D341Med (cell line): ENCODE results near the gene OCSTAMP.

Experiments
- DNase-seq: peaks from one replicate; pipeline ENCODE4 v3.0.0; 2012; ENCODE audit warnings: low spot score

Gene OCSTAMP

DNA sequence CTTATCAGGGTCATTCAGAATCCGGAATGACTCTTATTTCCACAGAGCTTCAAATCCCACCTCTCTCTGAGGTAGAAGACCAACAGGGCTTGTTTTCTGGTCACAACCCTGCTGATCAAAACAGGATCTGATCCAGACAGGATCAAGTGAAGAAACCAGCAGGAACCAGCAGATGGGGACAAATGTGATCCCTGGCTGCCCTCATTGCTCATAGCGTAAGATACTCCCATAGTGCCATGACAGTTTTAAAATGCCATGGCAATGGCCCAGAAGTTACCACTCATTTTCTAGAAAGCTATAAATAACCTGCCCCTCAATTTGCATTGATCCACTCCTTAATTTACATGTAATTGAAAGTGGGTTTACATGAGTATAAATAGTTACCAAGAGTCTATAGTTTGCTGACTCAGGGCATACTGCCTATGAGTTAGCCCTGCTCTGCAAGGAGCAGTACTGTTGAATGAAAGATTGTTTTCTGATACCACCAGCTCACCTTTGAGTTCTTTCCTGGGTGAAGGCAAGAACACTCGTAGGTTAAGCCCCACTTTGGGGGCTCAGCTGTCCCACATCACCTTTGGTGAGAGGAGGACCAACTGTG lies 30.9 kb downstream of the OCSTAMP start:
- no peak for DNase-seq

- DNase-seq, result peak; percentile 97
These were observed 37.3 kb downstream of the OCSTAMP start, which contains the start of gene ZNF334 for GRCh38 chr20:46512943-46513844. TSS of gene ZNF334 (minus strand) at chr20:46513559. CDS start at chr20:46512102, 1,457 bp downstream.

DNA sequence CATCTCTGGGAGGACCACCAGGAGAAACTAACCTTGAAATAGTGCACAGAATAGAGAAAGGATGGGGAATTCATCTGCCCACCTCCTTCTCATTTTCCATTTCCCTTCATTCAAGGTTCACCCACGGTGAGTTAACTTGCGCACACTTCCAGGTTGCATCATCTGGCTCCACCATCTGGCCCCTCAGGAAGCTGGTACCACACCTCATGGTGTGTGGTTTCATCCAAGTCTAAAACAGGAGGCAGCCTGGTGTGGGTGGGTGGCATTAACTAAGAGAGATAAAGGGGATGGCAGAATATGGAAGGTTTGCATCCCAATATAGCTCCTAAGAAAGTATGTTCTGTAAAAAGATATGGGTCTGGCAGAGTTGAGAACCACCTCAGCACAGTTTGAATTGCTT lies 40.9 kb downstream of the OCSTAMP start:
- no peak for DNase-seq

DNA sequence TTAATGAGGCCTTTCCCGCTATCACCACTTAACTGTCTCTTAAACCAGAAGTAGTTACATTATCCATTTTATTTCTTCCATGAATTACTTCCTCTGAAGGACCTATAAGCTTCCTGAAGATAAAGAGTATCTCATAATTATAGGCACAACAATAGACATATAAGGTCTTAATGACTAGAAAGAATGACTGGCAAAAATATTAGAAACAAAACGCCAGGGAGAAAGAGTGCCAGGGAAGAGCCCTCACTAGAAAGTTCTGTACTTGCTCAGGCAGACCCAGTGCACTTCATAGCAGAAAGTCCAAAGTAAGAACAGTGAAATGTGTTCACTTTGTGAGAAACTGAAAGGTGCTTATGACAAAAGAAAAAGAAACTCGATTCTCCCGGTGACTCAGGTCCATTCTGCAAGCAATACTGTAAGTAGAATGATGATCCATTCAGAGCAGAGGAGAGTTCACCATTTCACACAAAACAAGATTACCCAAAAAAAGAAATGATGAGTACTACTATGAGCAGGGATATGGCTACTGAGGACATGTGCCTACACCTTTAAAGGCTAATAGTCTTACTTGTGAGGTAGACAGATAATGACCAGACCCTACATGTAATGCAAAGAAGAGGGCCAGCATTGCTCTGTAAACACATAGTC lies 42.6 kb downstream of the OCSTAMP start:
- DNase-seq, result no peak

DNA sequence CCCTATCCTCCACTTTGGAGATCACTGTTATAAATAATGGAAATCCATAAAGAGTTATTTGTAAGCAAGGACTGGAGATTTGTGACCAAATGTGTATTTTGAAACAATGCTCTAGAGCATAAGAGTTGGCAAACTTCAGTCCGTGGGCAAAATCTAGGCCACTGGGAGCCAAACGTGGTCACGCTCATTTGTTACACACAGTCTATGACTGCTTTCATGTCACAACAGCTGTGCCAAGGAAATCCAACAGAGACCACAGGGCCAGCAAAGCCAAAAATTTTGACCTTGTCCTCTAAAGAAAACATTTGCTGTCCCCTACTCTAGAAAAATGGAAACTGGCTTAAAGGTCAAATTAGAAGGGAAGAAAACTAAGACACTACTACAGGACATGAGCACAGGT lies 44.9 kb downstream of the OCSTAMP start:
- no peak for DNase-seq

- no peak for DNase-seq
These were observed 48.5 kb downstream of the OCSTAMP start for GRCh38 chr20:46501961-46502360.

- DNase-seq, result no peak
These were observed 49.0 kb downstream of the OCSTAMP start for GRCh38 chr20:46501337-46501942.

DNA sequence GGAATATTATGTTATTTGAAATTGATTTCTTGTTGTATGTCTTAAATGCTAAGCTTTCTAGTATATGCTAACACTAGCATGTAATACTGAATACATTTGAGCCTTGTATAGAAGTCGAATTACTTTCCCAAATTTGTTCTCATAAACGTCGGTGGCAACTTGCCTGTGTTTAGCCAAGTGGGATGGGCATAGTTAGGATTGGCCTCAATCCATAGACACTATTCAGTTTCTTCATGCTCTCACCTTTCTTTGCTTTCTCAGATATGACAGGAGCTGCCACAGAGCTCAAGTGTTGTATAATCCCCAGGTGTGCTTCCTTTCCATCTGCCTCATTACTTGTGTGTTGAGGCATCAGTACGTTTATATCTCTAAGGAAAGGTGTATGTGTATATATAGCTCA lies 56.4 kb downstream of the OCSTAMP start:
- DNase-seq, result no peak

GRCh38 chr20:46491354-46491753 lies 59.1 kb downstream of the OCSTAMP start:
- DNase-seq, result no peak
